ENCODE measurements around the gene C19orf18. TPM values are rescaled to one million over a fixed set of nuclear protein-coding genes. Genes with fewer than 3 reads are reported as not detected.

The C19orf18 gene
- total and polyA plus RNA-seq, 2 of the 4 experiments (the other 2 are of a cell fraction): 0.15 TPM; not detected in 1

DNA sequence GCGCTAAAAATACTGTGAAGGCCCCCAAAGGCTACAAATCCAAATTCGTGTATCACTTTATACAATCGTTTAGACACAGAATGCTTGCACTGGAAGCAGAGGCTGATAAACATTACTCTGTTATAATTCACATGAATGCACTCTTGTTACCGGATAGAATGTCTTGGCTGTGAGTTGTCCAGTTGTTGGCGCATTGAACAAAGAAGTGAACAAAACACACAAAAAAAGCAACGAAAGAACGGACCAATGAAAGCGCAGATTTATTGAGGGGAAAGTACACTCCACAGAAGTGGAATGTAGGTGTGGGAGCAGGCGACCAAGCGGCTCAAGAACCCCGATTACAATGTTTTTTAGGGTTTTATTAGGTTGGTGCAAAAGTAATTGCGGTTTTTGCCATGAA is 38.6 kb downstream of the C19orf18 start:
- ChIA-PET POLR2A (ENCODE audit: unreplicated experiment) (no interaction called here), CTCF (interaction anchor here (0.6 to 1.0 kb wide), 2 partner anchors 9 to 13 kb away, joined by 3 to 4 read pairs; no protein-coding TSS in a partner anchor)
- TF ChIP-seq CHD1 (IDR thresholded peaks at IDR 0.05; ENCODE audit: low read depth, low read length) (no peak), NFE2L2 (IDR thresholded peaks at IDR 0.05; ENCODE audit: low read depth, low read length) (no peak), FOS (IDR thresholded peaks at IDR 0.05; ENCODE audit: low read depth, low read length) (no peak), ELK1 (IDR thresholded peaks at IDR 0.05; ENCODE audit: borderline replicate concordance, low read depth, low read length) (no peak), MXI1 (IDR thresholded peaks at IDR 0.05; ENCODE audit: borderline replicate concordance, low read depth, low read length) (no peak), RAD21 (IDR thresholded peaks at IDR 0.05; ENCODE audit: low read length) (no peak), RFX5 (IDR thresholded peaks at IDR 0.05; ENCODE audit: low read depth, low read length) (no peak), RCOR1 (IDR thresholded peaks at IDR 0.05; ENCODE audit: insufficient replicate concordance, low read length) (no peak), BHLHE40 (IDR thresholded peaks at IDR 0.05; ENCODE audit: low read depth, low read length) (no peak)
- TF ChIP-seq, protein P1, sequence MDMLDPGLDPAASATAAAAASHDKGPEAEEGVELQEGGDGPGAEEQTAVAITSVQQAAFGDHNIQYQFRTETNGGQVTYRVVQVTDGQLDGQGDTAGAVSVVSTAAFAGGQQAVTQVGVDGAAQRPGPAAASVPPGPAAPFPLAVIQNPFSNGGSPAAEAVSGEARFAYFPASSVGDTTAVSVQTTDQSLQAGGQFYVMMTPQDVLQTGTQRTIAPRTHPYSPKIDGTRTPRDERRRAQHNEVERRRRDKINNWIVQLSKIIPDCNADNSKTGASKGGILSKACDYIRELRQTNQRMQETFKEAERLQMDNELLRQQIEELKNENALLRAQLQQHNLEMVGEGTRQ (IDR thresholded peaks at IDR 0.05; ENCODE audit: low read depth, low read length): no peak
- no peak overlapping the region for H3K23ac ChIP-seq (ENCODE audit: low read depth, low read length)
- dilution Hi-C loops (cut with HindIII; ENCODE audit: low sequenced_read_pairs, unreplicated experiment) (no loop called here), intact Hi-C loops (cut with micrococcal nuclease) (no loop called here), in situ Hi-C loops (cut with MboI; ENCODE audit: low sequenced_read_pairs) (no loop called here)
- H4K20me1 ChIP-seq (ENCODE audit: insufficient read depth, low read length): no peaks in the 10 kb centered on the region
- no peak overlapping the region for H2AK5ac ChIP-seq (ENCODE audit: low read depth, low read length)
- peaks cover 2% of the 10 kb centered on the region; the same call in 1 of the 2 replicates for H3K4me1 ChIP-seq (ENCODE audit: control insufficient read depth, insufficient read depth, low read length)
- H2BK15ac ChIP-seq (ENCODE audit: low read depth, low read length): no peak overlapping the region
- no peak overlapping the region for H2BK20ac ChIP-seq (ENCODE audit: low read depth, low read length)
- DNase-seq (no peak), ATAC-seq (ENCODE audit: low read depth) (no peak)
- no TSS peak for BruUV-seq (replicated peaks)
- peaks cover 24% of the 10 kb centered on the region for H3K9me3 ChIP-seq (ENCODE audit: control insufficient read depth, insufficient read depth, low read length)
- no peak overlapping the region for H3K9ac ChIP-seq (ENCODE audit: low read depth, low read length)
- no peak overlapping the region for H4K5ac ChIP-seq (ENCODE audit: low read depth, low read length)
- H2AFZ ChIP-seq (replicated peaks; ENCODE audit: low read length, poor library complexity): no peak overlapping the region
- H2AK9ac ChIP-seq (replicated peaks; ENCODE audit: low read depth, low read length, poor library complexity): no peak overlapping the region
- no peak overlapping the region for H2BK120ac ChIP-seq (ENCODE audit: low read depth, low read length)
- H3K14ac ChIP-seq (replicated peaks; ENCODE audit: low read depth, low read length): no peak overlapping the region
- H3K56ac ChIP-seq (ENCODE audit: extremely low read depth, insufficient read depth, low read length): no peak overlapping the region
- no peaks in the 10 kb centered on the region for H3K27me3 ChIP-seq (ENCODE audit: control insufficient read depth, insufficient read depth, low read length)
- H3K4ac ChIP-seq (ENCODE audit: low read depth, low read length): no peak overlapping the region
- peaks cover 13% of the 10 kb centered on the region for H3K36me3 ChIP-seq (ENCODE audit: control insufficient read depth, insufficient read depth, low read length)
- no peaks in the 10 kb centered on the region for H3K9me1 ChIP-seq (ENCODE audit: insufficient read depth, low read length)
- WGBS, 2 experiments (ENCODE audit: extremely low coverage in 2 of 2, insufficient read length in 1 of 2): no CpG with 5 or more reads among the region's 12 CpGs
- H3K18ac ChIP-seq (ENCODE audit: low read depth, low read length): no peak overlapping the region
- H2BK5ac ChIP-seq (ENCODE audit: low read depth, low read length, poor library complexity, severe bottlenecking): no peak overlapping the region
- no peak overlapping the region for H3K27ac ChIP-seq (ENCODE audit: insufficient read depth, low read length)
- H4K91ac ChIP-seq (ENCODE audit: insufficient read depth, low read depth, low read length): no peak overlapping the region
- peaks cover 5 to 16% of the 10 kb centered on the region in 2 experiments; a peak in 3 of 4 replicates for H3K79me1 ChIP-seq (ENCODE audit: low read depth in 1 of 2, low read length in 2 of 2)
- H4K8ac ChIP-seq (ENCODE audit: low read depth in 2 of 2, low read length in 2 of 2): no peak overlapping the region
- H3K4me2 ChIP-seq (ENCODE audit: low read depth, low read length): no peak overlapping the region
- no peak overlapping the region for H3K4me3 ChIP-seq (ENCODE audit: insufficient read depth, low read depth, low read length)

Measured in IMR-90 (cell line).